Calu3 (cell line): Measurements from ENCODE around the gene TMEM108. TPM values are rescaled to one million over a fixed set of nuclear protein-coding genes. Genes with fewer than 3 reads are reported as not detected.
A peak's percentile ranks its signal among the peaks of the same experiment; 100 is the strongest.

Experiments
- BruUV-seq: library from RNA; stranded (reverse); fragments of 400-500 nt; replicated peaks from 2 replicates; lab custom pipeline; 2021; lab: Mats Ljungman, UMichigan
- CTCF ChIA-PET: fragments of 300-600 bp; sonication (Branson Sonifier 250); formaldehyde crosslinking; loops from one replicate; lab custom pipeline; 2022; ENCODE audit warnings: antibody characterized with exemption; lab: Charles Lee
- DNase-seq: peaks from one replicate; pipeline ENCODE4 v3.0.0; 2022
- H3K27ac Mint-ChIP-seq: one replicate; pipeline ENCODE4 v1.8.0; 2022; ENCODE audit warnings: mixed read lengths; ENCODE audit not compliant: unreplicated experiment
- H3K27me3 Mint-ChIP-seq: one replicate; pipeline ENCODE4 v1.8.0; 2022; ENCODE audit warnings: mixed read lengths; ENCODE audit not compliant: unreplicated experiment
- H3K36me3 Mint-ChIP-seq: one replicate; pipeline ENCODE4 v1.8.0; 2022; ENCODE audit warnings: mild to moderate bottlenecking, moderate library complexity, mixed read lengths; ENCODE audit not compliant: insufficient read depth, unreplicated experiment
- H3K4me1 Mint-ChIP-seq: one replicate; pipeline ENCODE4 v1.8.0; 2022; ENCODE audit warnings: mild to moderate bottlenecking, low read depth, mixed read lengths; ENCODE audit not compliant: unreplicated experiment
- H3K4me3 Mint-ChIP-seq: one replicate; pipeline ENCODE4 v1.8.0; 2022; ENCODE audit warnings: mild to moderate bottlenecking, low read depth, moderate library complexity, mixed read lengths; ENCODE audit not compliant: unreplicated experiment
- H3K9me3 Mint-ChIP-seq: one replicate; pipeline ENCODE4 v1.8.0; 2022; ENCODE audit warnings: low read depth, mixed read lengths; ENCODE audit not compliant: unreplicated experiment
- intact Hi-C: fragments of 100-400 bp; cut with micrococcal nuclease; formaldehyde crosslinking; loops from one replicate; pipeline ENCODE4 v1.10.0; 2022; ENCODE audit not compliant: unreplicated experiment
- total RNA-seq: library from RNA; stranded (reverse); gene quantifications from 2 replicates; pipeline ENCODE4 v1.2.3, GENCODE V29; 2022
- TF ChIP-seq, protein P1 (sequence below): fragments of 200-600 bp; IDR thresholded peaks from one replicate; pipeline ENCODE4 v1.8.0; 2022; ENCODE audit warnings: antibody characterized with exemption; ENCODE audit not compliant: unreplicated experiment

The TMEM108 gene
- total RNA-seq, 1 experiment from 2014 or later = not detected

DNA sequence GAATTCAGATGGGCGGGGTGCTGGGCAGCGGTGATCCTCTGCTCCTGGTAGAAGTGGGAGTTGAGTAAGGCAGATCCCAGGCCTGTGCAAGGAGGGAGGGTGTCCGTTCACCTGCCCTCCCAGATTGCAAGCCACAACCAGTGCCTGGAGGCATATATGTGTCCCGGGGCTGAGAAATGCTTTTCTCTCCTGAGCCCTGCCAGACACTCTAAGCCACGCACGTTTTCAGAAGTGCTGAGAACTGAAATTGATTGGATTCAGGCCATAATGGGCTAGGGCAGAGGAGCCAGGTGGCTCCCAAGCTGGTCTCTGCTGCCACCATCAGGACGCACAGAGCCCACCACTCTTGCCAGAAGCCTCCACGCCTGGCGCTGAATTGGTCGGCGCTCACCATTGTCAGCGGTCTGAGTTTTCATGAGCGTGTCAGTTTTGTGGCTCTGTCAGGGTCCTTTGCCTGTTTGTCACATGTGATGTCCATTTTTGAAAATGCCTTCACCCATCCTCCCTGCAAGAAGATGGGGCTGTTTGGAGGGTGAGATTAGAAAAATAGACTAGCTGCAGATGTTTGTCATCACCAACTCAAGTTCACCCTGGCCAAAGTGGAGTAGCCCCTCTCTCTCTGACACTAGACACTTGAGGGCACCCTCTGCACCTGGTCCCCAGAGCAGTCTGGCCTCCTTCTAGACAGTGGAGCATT, 346.3 kb downstream of the TMEM108 start:
- H3K27me3 Mint-ChIP-seq = peaks cover 68% of the 10 kb centered on the region
- BruUV-seq = no TSS peak
- TF ChIP-seq, protein P1, sequence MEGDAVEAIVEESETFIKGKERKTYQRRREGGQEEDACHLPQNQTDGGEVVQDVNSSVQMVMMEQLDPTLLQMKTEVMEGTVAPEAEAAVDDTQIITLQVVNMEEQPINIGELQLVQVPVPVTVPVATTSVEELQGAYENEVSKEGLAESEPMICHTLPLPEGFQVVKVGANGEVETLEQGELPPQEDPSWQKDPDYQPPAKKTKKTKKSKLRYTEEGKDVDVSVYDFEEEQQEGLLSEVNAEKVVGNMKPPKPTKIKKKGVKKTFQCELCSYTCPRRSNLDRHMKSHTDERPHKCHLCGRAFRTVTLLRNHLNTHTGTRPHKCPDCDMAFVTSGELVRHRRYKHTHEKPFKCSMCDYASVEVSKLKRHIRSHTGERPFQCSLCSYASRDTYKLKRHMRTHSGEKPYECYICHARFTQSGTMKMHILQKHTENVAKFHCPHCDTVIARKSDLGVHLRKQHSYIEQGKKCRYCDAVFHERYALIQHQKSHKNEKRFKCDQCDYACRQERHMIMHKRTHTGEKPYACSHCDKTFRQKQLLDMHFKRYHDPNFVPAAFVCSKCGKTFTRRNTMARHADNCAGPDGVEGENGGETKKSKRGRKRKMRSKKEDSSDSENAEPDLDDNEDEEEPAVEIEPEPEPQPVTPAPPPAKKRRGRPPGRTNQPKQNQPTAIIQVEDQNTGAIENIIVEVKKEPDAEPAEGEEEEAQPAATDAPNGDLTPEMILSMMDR = peak; percentile 96
- peak; percentile 86 for DNase-seq
- CTCF ChIA-PET = interaction anchor here (0.6 to 4.8 kb wide), 5 partner anchors 31 to 658 kb away, joined by 3 to 53 read pairs (median 3); no protein-coding TSS in a partner anchor
- H3K9me3 Mint-ChIP-seq = no peaks in the 10 kb centered on the region
- H3K4me1 Mint-ChIP-seq = peaks cover 34% of the 10 kb centered on the region
- H3K4me3 Mint-ChIP-seq = no peak overlapping the region
- intact Hi-C loops = loop anchor here (1.0 to 5.0 kb wide), 7 partner anchors 39 to 847 kb away; no protein-coding TSS in a partner anchor
- no peaks in the 10 kb centered on the region for H3K36me3 Mint-ChIP-seq
- H3K27ac Mint-ChIP-seq = no peak overlapping the region

DNA sequence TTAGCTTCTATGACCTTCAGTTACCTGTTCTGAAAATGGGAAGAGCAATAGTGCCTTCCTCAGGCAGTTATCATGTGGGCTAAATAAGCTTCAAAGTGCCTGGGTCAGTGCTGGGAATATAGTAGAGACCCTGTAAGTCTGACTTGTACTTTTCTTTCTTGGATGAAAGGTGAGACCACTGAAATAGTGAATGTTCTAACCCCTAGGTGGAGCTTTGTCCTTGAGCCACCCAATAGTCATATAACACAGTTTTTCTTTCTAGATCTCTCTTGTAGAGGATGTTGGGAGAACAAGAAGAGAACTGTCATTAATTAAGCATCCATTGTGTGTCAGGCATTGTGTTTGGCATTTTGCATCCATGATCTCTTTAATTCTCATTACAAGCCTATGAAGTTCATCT, 348.7 kb downstream of the TMEM108 start:
- H3K27ac Mint-ChIP-seq = no peak overlapping the region
- no peak for DNase-seq
- BruUV-seq = no TSS peak

DNA sequence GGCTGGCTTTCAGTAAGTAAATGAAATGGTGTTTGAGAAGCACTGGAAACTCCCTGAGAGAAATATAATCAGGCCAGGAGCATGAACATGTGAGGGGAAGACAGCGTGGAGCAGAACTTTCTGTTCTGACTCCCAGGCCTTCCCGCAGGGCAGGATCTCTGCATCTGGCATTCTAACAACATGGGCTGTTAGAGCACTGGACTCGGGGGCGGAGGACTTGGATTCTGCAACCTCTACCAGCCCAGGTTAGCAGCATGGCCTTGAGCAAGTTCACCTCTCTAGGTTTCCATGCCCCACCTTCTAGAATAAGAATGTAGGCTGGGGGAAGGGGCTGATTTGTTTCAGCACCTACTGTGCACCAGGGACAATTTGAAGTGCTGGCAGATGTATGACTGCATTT, 349.1 kb downstream of the TMEM108 start:
- Mint-ChIP-seq H3K9me3 (no peaks in the 10 kb centered on the region), H3K4me1 (peaks cover 33% of the 10 kb centered on the region), H3K27me3 (peaks cover 65% of the 10 kb centered on the region), H3K27ac (no peak overlapping the region), H3K4me3 (no peak overlapping the region), H3K36me3 (no peaks in the 10 kb centered on the region)
- no TSS peak for BruUV-seq
- TF ChIP-seq, protein P1 = no peak
- intact Hi-C loops = no loop called here
- DNase-seq = no peak
- CTCF ChIA-PET = no interaction called here

More for the DNA sequence above, 348.7 kb downstream of the TMEM108 start:
- CTCF ChIA-PET = no interaction called here
- peaks cover 36% of the 10 kb centered on the region for H3K4me1 Mint-ChIP-seq
- no peak overlapping the region for H3K4me3 Mint-ChIP-seq
- TF ChIP-seq, protein P1 = peak; percentile 15
- H3K27me3 Mint-ChIP-seq = peaks cover 65% of the 10 kb centered on the region
- H3K9me3 Mint-ChIP-seq = no peaks in the 10 kb centered on the region
- intact Hi-C loops = no loop called here
- H3K36me3 Mint-ChIP-seq = no peaks in the 10 kb centered on the region

DNA sequence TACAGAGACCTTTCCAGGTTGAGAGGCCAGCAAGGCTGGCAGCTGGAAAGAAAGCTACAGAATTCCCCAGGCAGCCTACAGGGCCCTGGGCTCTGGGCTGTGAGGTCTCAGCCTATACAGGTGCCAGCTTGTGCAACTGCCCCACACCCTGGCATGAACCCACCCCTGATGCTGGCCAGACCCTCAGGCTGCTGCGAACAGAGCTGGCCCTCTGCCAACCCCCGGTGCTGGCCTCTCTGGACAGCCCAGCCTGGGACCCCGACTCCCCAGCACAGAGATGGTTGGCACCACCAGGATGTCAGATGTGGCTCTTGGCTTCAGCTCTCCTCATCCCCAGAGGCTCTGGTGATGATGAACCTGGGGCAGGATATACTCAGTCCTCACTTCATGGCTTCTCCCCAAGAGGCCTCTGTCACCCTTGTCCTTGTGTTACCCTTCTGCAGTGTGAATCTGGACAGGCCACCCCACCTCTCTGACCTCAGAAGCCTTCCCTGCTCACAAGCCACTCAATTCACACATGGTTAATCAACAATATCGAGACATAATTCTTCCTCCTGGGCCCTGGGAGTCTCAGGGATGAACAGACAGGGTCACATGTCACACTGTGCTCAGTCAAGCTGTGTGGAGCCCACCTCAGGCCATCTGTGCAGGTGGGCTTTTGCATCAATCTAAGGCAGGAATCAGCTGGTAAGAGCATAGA, 350.7 kb downstream of the TMEM108 start:
- CTCF ChIA-PET = no interaction called here
- DNase-seq = no peak
- H3K27me3 Mint-ChIP-seq = peaks cover 74% of the 10 kb centered on the region
- H3K4me3 Mint-ChIP-seq = no peak overlapping the region
- peaks cover 18% of the 10 kb centered on the region for H3K4me1 Mint-ChIP-seq
- TF ChIP-seq, protein P1 = no peak
- no TSS peak for BruUV-seq
- H3K9me3 Mint-ChIP-seq = no peaks in the 10 kb centered on the region
- intact Hi-C loops = no loop called here
- no peak overlapping the region for H3K27ac Mint-ChIP-seq
- H3K36me3 Mint-ChIP-seq = no peaks in the 10 kb centered on the region
